H1 (cell line): ENCODE measurements around the gene JAK2. TPM values are rescaled to one million over a fixed set of nuclear protein-coding genes. Genes with fewer than 3 reads are reported as not detected.

Source experiments
- CTCF ChIA-PET: fragments of 300-600 bp; sonication (Branson Sonifier 250); formaldehyde crosslinking; loops from one replicate; lab custom pipeline; 2021; ENCODE audit not compliant: partially characterized antibody; lab: Charles Lee
- POLR2A ChIA-PET: fragments of 300-600 bp; sonication (Branson Sonifier 250); formaldehyde crosslinking; loops from one replicate; lab custom pipeline; 2021; ENCODE audit warnings: inconsistent platforms; ENCODE audit not compliant: partially characterized antibody; lab: Charles Lee
- DNase-seq, 2 experiments: peaks; one replicate each; pipeline versions ENCODE4 v3.0.0 to v3.0.0-alpha.2; 2010 to 2022; ENCODE audit warnings: low spot score in 2 of 2, low read depth in 1 of 2, mixed read lengths in 1 of 2
- FAIRE-seq: peaks from 2 replicates; lab custom pipeline; 2011; peaks lifted over from hg19 to GRCh38; lab: Jason Lieb, UNC
- H2AFZ ChIP-seq: 2 replicates; pipeline ENCODE4 v1.8.1; 2012; ENCODE audit warnings: low read length, inconsistent platforms
- H2AK5ac ChIP-seq: 2 replicates; pipeline ENCODE4 v1.6.1; 2013; ENCODE audit warnings: low read depth, low read length
- H2BK120ac ChIP-seq: replicated peaks from 2 replicates; pipeline ENCODE3; 2013; ENCODE audit warnings: low read depth, low read length, inconsistent platforms
- H2BK12ac ChIP-seq: 2 replicates; pipeline ENCODE4 v1.6.1; 2013; ENCODE audit warnings: low read depth, low read length
- H2BK15ac ChIP-seq: 2 replicates; pipeline ENCODE4 v1.6.1; 2013; ENCODE audit warnings: low read length
- H2BK20ac ChIP-seq: 2 replicates; pipeline ENCODE4 v1.6.1; 2013; ENCODE audit warnings: low read length
- H2BK5ac ChIP-seq: 2 replicates; pipeline ENCODE4 v1.6.1; 2013; ENCODE audit warnings: low read depth, low read length
- H3K14ac ChIP-seq: 2 replicates; pipeline ENCODE4 v1.6.1; 2013; ENCODE audit warnings: inconsistent platforms; ENCODE audit not compliant: insufficient read length
- H3K18ac ChIP-seq: 2 replicates; pipeline ENCODE4 v1.6.1; 2013; ENCODE audit warnings: low read length; ENCODE audit errors: extremely low read depth
- H3K23ac ChIP-seq: 2 replicates; pipeline ENCODE4 v1.6.1; 2013; ENCODE audit warnings: inconsistent platforms; ENCODE audit not compliant: insufficient read length
- H3K23me2 ChIP-seq: 2 replicates; pipeline ENCODE4 v1.6.1; 2013; ENCODE audit warnings: low read depth, low read length
- H3K27ac ChIP-seq: 2 replicates; pipeline ENCODE4 v1.6.1; 2011; ENCODE audit warnings: low read depth, low read length, inconsistent platforms
- H3K27me3 ChIP-seq, 4 experiments: replicated peaks in 1 of 4; 1 replicate in 1 of 4; 2 replicates in 3 of 4; pipeline versions ENCODE4 v1.6.1 to v1.8.1; 2011 to 2013; ENCODE audit warnings: low read length in 3 of 4, mild to moderate bottlenecking in 3 of 4, inconsistent platforms in 2 of 4, mixed read lengths in 2 of 4, moderate library complexity in 1 of 4; ENCODE audit not compliant: control insufficient read depth in 3 of 4, insufficient read depth in 3 of 4; ENCODE audit errors: extremely low read depth in 1 of 4
- H3K36me3 ChIP-seq, 4 experiments: 2 replicates each; pipeline versions ENCODE4 v1.6.1 to v1.8.1; 2011 to 2013; ENCODE audit warnings: mild to moderate bottlenecking in 4 of 4, low read length in 3 of 4, moderate library complexity in 2 of 4, control low read depth in 1 of 4, inconsistent platforms in 1 of 4; ENCODE audit not compliant: insufficient read depth in 4 of 4, control insufficient read depth in 2 of 4
- H3K4ac ChIP-seq: replicated peaks from 2 replicates; pipeline ENCODE3; 2013; ENCODE audit warnings: low read length, low read depth, mixed read lengths, inconsistent platforms; ENCODE audit not compliant: insufficient read length
- H3K4me1 ChIP-seq, 4 experiments: replicated peaks in 1 of 4; 1 replicate in 1 of 4; 2 replicates in 3 of 4; pipeline versions ENCODE4 v1.6.1 to v1.8.1; 2011 to 2013; ENCODE audit warnings: low read length in 3 of 4, inconsistent platforms in 2 of 4, mixed read lengths in 1 of 4; ENCODE audit not compliant: insufficient read depth in 4 of 4, control insufficient read depth in 3 of 4
- H3K4me2 ChIP-seq, 2 experiments: 2 replicates each; pipeline versions ENCODE4 v1.6.1 to v1.8.1; 2011 to 2013; ENCODE audit warnings: low read depth in 2 of 2, low read length in 2 of 2, control low read depth in 1 of 2, inconsistent platforms in 1 of 2, mild to moderate bottlenecking in 1 of 2; ENCODE audit not compliant: insufficient read depth in 1 of 2
- H3K4me3 ChIP-seq, 4 experiments: fragments of 200-600, 300-600 bp in 1 of 4; sonication (generic), shearing (Covaris generic), sonication (Bioruptor Twin) in 1 of 4; 2 replicates each; pipeline versions ENCODE4 v1.5.1 to v1.8.1; 2011 to 2016; ENCODE audit warnings: low read length in 4 of 4, low read depth in 3 of 4, control low read depth in 2 of 4, inconsistent platforms in 2 of 4, mild to moderate bottlenecking in 2 of 4, mixed read lengths in 1 of 4, moderate library complexity in 1 of 4; ENCODE audit not compliant: insufficient read depth in 2 of 4; ENCODE audit errors: extremely low read depth in 1 of 4
- H3K56ac ChIP-seq: replicated peaks from 2 replicates; pipeline ENCODE3; 2013; ENCODE audit warnings: low read depth, mild to moderate bottlenecking, mixed read lengths, low read length, inconsistent platforms; ENCODE audit not compliant: insufficient read length
- H3K79me1 ChIP-seq: 2 replicates; pipeline ENCODE4 v1.6.1; 2013; ENCODE audit warnings: low read depth, low read length, control low read depth
- H3K79me2 ChIP-seq, 2 experiments: 2 replicates each; pipeline versions ENCODE4 v1.6.1 to v1.8.1; 2012 to 2013; ENCODE audit warnings: low read length in 2 of 2, mild to moderate bottlenecking in 2 of 2, inconsistent platforms in 1 of 2; ENCODE audit not compliant: insufficient read depth in 2 of 2, control insufficient read depth in 1 of 2
- H3K9ac ChIP-seq, 4 experiments: replicated peaks in 1 of 4; 1 replicate in 1 of 4; 2 replicates in 3 of 4; pipeline versions ENCODE4 v1.6.1 to v1.8.1; 2011 to 2013; ENCODE audit warnings: low read depth in 3 of 4, low read length in 3 of 4, control low read depth in 2 of 4, mild to moderate bottlenecking in 2 of 4, moderate library complexity in 2 of 4, inconsistent platforms in 1 of 4; ENCODE audit errors: extremely low read depth in 1 of 4
- H3K9me3 ChIP-seq, 2 experiments: 2 replicates each; pipeline versions ENCODE4 v1.6.1 to v1.8.1; 2012 to 2013; ENCODE audit warnings: mild to moderate bottlenecking in 2 of 2, moderate library complexity in 2 of 2, control low read depth in 1 of 2, inconsistent platforms in 1 of 2, low read depth in 1 of 2, low read length in 1 of 2, mixed read lengths in 1 of 2; ENCODE audit not compliant: insufficient read depth in 2 of 2
- H4K20me1 ChIP-seq, 2 experiments: replicated peaks in 1 of 2; 2 replicates each; pipeline versions ENCODE3 to v1.8.1; 2011 to 2013; ENCODE audit warnings: inconsistent platforms in 2 of 2, low read length in 2 of 2, mild to moderate bottlenecking in 1 of 2; ENCODE audit not compliant: insufficient read depth in 2 of 2, control insufficient read depth in 1 of 2
- H4K5ac ChIP-seq: 2 replicates; pipeline ENCODE4 v1.6.1; 2013; ENCODE audit warnings: low read length, low read depth, mixed read lengths, inconsistent platforms; ENCODE audit not compliant: insufficient read length
- H4K8ac ChIP-seq: 2 replicates; pipeline ENCODE4 v1.8.0; 2013; ENCODE audit warnings: mild to moderate bottlenecking, moderate library complexity, low read length, inconsistent platforms; ENCODE audit not compliant: insufficient read depth; ENCODE audit errors: extremely low read depth
- H4K91ac ChIP-seq: replicated peaks from 2 replicates; pipeline ENCODE3; 2013; ENCODE audit warnings: low read length, mixed read lengths, inconsistent platforms; ENCODE audit not compliant: insufficient read length
- BACH1 ChIP-seq: IDR thresholded peaks from 2 replicates; pipeline ENCODE4 v1.6.1; 2012; ENCODE audit warnings: low read length, improper control_type of control experiment
- BRCA1 ChIP-seq: IDR thresholded peaks from 2 replicates; pipeline ENCODE4 v1.6.1; 2012; ENCODE audit warnings: low read depth, low read length, improper control_type of control experiment
- EP300 ChIP-seq, 2 experiments: IDR thresholded peaks; 1 replicate in 1 of 2; 2 replicates in 1 of 2; pipeline ENCODE4 v1.6.1; 2011 to 2012; ENCODE audit warnings: low read depth in 2 of 2, low read length in 2 of 2, mild to moderate bottlenecking in 2 of 2, borderline replicate concordance in 1 of 2, inconsistent platforms in 1 of 2, moderate library complexity in 1 of 2
- FOSL1 ChIP-seq: IDR thresholded peaks from 2 replicates; pipeline ENCODE4 v1.6.1; 2011; ENCODE audit warnings: mild to moderate bottlenecking, low read depth, low read length, moderate library complexity; ENCODE audit not compliant: insufficient read depth
- HDAC6 ChIP-seq: IDR thresholded peaks from one replicate; pipeline ENCODE4 v1.7.1; 2012; ENCODE audit warnings: low read depth, mild to moderate bottlenecking, inconsistent platforms, low read length, moderate library complexity
- JUN ChIP-seq: IDR thresholded peaks from 2 replicates; pipeline ENCODE4 v1.6.1; 2011; ENCODE audit warnings: low read depth, mild to moderate bottlenecking, improper control_type of control experiment, low read length
- KDM4A ChIP-seq: IDR thresholded peaks from one replicate; pipeline ENCODE4 v1.7.1; 2012; ENCODE audit warnings: low read depth, mild to moderate bottlenecking, moderate library complexity, low read length, inconsistent platforms; ENCODE audit not compliant: severe bottlenecking
- KDM5A ChIP-seq: fragments of 200-600 bp; IDR thresholded peaks from 2 replicates; pipeline ENCODE4 v1.7.1; 2012; ENCODE audit warnings: mild to moderate bottlenecking, low read length, inconsistent platforms, mixed read lengths
- PHF8 ChIP-seq: fragments of 200-600 bp; sonication (generic); conservative IDR thresholded peaks from 2 replicates; pipeline ENCODE4 v1.7.1; 2012; ENCODE audit warnings: low read depth, mild to moderate bottlenecking, inconsistent platforms, low read length, moderate library complexity
- POU5F1 ChIP-seq: IDR thresholded peaks from 2 replicates; pipeline ENCODE4 v1.6.1; 2011; ENCODE audit warnings: low read depth, mild to moderate bottlenecking, low read length, moderate library complexity
- RXRA ChIP-seq: IDR thresholded peaks from 2 replicates; pipeline ENCODE4 v1.6.1; 2011; ENCODE audit warnings: low read depth, mild to moderate bottlenecking, low read length, moderate library complexity; ENCODE audit not compliant: insufficient read depth
- SIN3A ChIP-seq, 2 experiments: IDR thresholded peaks in 1 of 2; conservative IDR thresholded peaks in 1 of 2; 2 replicates each; pipeline ENCODE4 v1.6.1; 2011 to 2012; ENCODE audit warnings: low read length in 2 of 2, improper control_type of control experiment in 1 of 2, low read depth in 1 of 2, mild to moderate bottlenecking in 1 of 2
- SP1 ChIP-seq: IDR thresholded peaks from 2 replicates; pipeline ENCODE4 v1.6.1; 2011; ENCODE audit warnings: low read depth, low read length
- SP2 ChIP-seq: IDR thresholded peaks from 2 replicates; pipeline ENCODE4 v1.6.1; 2012; ENCODE audit warnings: mild to moderate bottlenecking, low read length, inconsistent platforms
- TAF1 ChIP-seq: IDR thresholded peaks from 2 replicates; pipeline ENCODE4 v1.6.1; 2011; ENCODE audit warnings: mild to moderate bottlenecking, low read depth, low read length
- TEAD4 ChIP-seq: IDR thresholded peaks from 2 replicates; pipeline ENCODE4 v1.6.1; 2012; ENCODE audit warnings: low read depth, low read length, inconsistent platforms, mixed read lengths
- WGBS, 2 experiments: shearing (Covaris generic) in 1 of 2; methylation state at CpG; one replicate each; pipeline versions ENCODE4 v1.1.6 to v1.1.7; 2013 to 2015; ENCODE audit warnings: low lambda C conversion rate in 2 of 2, mixed read lengths in 2 of 2, inconsistent platforms in 1 of 2, low coverage in 1 of 2, missing lambda C conversion rate in 1 of 2; ENCODE audit not compliant: insufficient replicate concordance in 2 of 2, insufficient coverage in 1 of 2, insufficient read length in 1 of 2; ENCODE audit errors: extremely low coverage in 1 of 2, missing lambda C conversion rate in 1 of 2; 5-methylcytosine and 5-hydroxymethylcytosine counted together
- polyA plus RNA-seq, 7 experiments: library from polyadenylated mRNA; depleted of rRNA in 3 of 7; stranded (reverse) in 5 of 7; unstranded in 2 of 7; fragments of >200 nt in 5 of 7; fragments of 200-250 nt in 2 of 7; gene quantifications; 1 replicate in 5 of 7; 2 replicates in 1 of 7; 4 replicates in 1 of 7; pipeline versions ENCODE4 v1.2.1 to v1.2.3, GENCODE V29; 2011 to 2013; ENCODE audit warnings: missing spikeins in 2 of 7, mixed read lengths in 2 of 7
- total RNA-seq: library from RNA; stranded (reverse); fragmentation: NEBNext Ultra II Directional; extraction: Animal tissue kit (Norgen Biotek cat#: 25700); gene quantifications from 2 replicates; pipeline ENCODE4 v1.2.1, GENCODE V29; 2021

JAK2 gene
- total and polyA plus RNA-seq, 2 of the 8 experiments (the other 6 are each of a cell fraction or from before 2014, with no cell fraction given), result 0.50 to 2.1 TPM

DNA sequence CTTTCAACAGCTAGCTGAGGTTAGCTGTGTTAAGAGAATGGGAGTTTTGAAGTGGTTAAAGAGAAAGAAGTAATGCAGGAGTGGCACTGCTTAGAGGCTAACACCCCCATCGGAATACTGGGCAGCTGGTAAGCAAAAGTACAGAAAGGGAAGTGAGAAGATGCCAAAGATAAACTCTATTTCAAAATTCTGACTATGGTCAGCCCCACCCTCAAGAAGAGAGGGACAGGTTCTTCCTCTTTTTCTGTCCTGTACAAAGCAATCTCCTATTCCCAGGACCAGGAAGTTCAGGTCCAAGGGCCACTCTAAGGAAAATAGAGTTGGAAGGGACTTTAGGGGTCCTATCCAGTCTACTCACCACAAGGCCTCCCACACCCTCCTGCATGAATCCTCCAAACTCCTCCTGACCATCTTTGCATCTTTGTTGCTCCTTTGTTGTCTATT lies 45.9 kb upstream of the JAK2 start:
- H3K4ac ChIP-seq, result no peak overlapping the region
- no peak overlapping the region for H2BK120ac ChIP-seq
- H3K56ac ChIP-seq, result no peak overlapping the region
- no peak overlapping the region for H3K18ac ChIP-seq
- H4K5ac ChIP-seq, result no peak overlapping the region
- H3K79me2 ChIP-seq, result no peaks in the 10 kb centered on the region
- H3K9me3 ChIP-seq, result no peaks in the 10 kb centered on the region
- no peak overlapping the region for H2BK5ac ChIP-seq
- no peaks in the 10 kb centered on the region for H3K79me1 ChIP-seq
- no peak overlapping the region for H3K27ac ChIP-seq
- no peak for FAIRE-seq
- no peak overlapping the region for H3K4me2 ChIP-seq
- no peaks in the 10 kb centered on the region for H3K23me2 ChIP-seq
- no peak overlapping the region for H3K14ac ChIP-seq
- CTCF ChIA-PET, result no interaction called here
- no peak overlapping the region for H4K91ac ChIP-seq
- H3K27me3 ChIP-seq, result no peaks in the 10 kb centered on the region
- DNase-seq, result no peak
- H3K36me3 ChIP-seq, result no peaks in the 10 kb centered on the region
- no peak overlapping the region for H3K23ac ChIP-seq
- H3K4me1 ChIP-seq, result no peaks in the 10 kb centered on the region
- no peak overlapping the region for H3K4me3 ChIP-seq
- no peak overlapping the region for H2BK20ac ChIP-seq
- no peak overlapping the region for H2AFZ ChIP-seq
- no peak overlapping the region for H2AK5ac ChIP-seq
- 78% methylated on average over 1 of the region's 1 CpG; no CpG with 5 or more reads in 1 of the 2 experiments for WGBS, 2 experiments
- POLR2A ChIA-PET, result no interaction called here
- no peak overlapping the region for H2BK15ac ChIP-seq
- H4K20me1 ChIP-seq, result no peaks in the 10 kb centered on the region
- H3K9ac ChIP-seq, result no peak overlapping the region
- no peak overlapping the region for H4K8ac ChIP-seq
- no peak overlapping the region for H2BK12ac ChIP-seq
- no peak for TF ChIP-seq SP1
- TF ChIP-seq POU5F1, result no peak
- TF ChIP-seq JUN, result no peak
- TF ChIP-seq HDAC6, result no peak
- TF ChIP-seq BACH1, result no peak
- TF ChIP-seq KDM4A, result no peak
- TF ChIP-seq KDM5A, result no peak
- no peak for TF ChIP-seq SIN3A (conservative IDR thresholded peaks at IDR 0.05 in 1 of 2, IDR thresholded peaks at IDR 0.05 in 1 of 2; ENCODE audit: low read depth in 1 of 2, low read length in 2 of 2)
- TF ChIP-seq TEAD4, result no peak
- TF ChIP-seq SP2, result no peak
- no peak for TF ChIP-seq FOSL1
- TF ChIP-seq EP300 (IDR thresholded peaks at IDR 0.05; ENCODE audit: borderline replicate concordance in 1 of 2, low read depth in 2 of 2, low read length in 2 of 2), result no peak
- TF ChIP-seq PHF8, result no peak
- no peak for TF ChIP-seq RXRA
- no peak for TF ChIP-seq BRCA1
- no peak for TF ChIP-seq TAF1
